HS-27A (cell line): ENCODE results near the gene PSENEN.

Experiments
- DNase-seq: peaks from one replicate; pipeline ENCODE4 v3.0.0-alpha.2; 2012; ENCODE audit warnings: low read depth, missing footprints

The PSENEN gene

GRCh38 chr19:35733180-35734125, 12.0 kb upstream of the PSENEN start:
- no peak for DNase-seq

- DNase-seq: no peak
Measured at GRCh38 chr19:35734273-35734672, 11.2 kb upstream of the PSENEN start.

GRCh38 chr19:35734889-35735288, 10.6 kb upstream of the PSENEN start:
- DNase-seq: no peak

- DNase-seq: no peak
Measured at GRCh38 chr19:35736913-35737886, 8.3 kb upstream of the PSENEN start.

GRCh38 chr19:35738021-35738886, 7.2 kb upstream of the PSENEN start:
- DNase-seq: no peak

GRCh38 chr19:35738887-35739229, 6.6 kb upstream of the PSENEN start:
- no peak for DNase-seq

- no peak for DNase-seq
Measured at GRCh38 chr19:35739275-35740107, 6.0 kb upstream of the PSENEN start.

GRCh38 chr19:35740108-35740422, 5.4 kb upstream of the PSENEN start:
- DNase-seq: no peak

GRCh38 chr19:35740423-35741202, 4.8 kb upstream of the PSENEN start:
- peak; percentile 89 for DNase-seq

- DNase-seq: no peak
Measured at GRCh38 chr19:35741203-35741515, 4.3 kb upstream of the PSENEN start.

GRCh38 chr19:35742121-35742724, 3.2 kb upstream of the PSENEN start, which contains the start of gene IGFLR1:
Gene IGFLR1 (minus strand): TSS chr19:35742452. CDS start chr19:35741180, 1,272 bp downstream.
- no peak for DNase-seq

- DNase-seq: no peak
Measured at GRCh38 chr19:35743640-35744429, 1.6 kb upstream of the PSENEN start.

- peak; percentile 99 for DNase-seq
Measured at GRCh38 chr19:35744430-35745327, 772 bp upstream of the PSENEN start.

GRCh38 chr19:35746087-35746462, 624 bp downstream of the PSENEN start:
- DNase-seq: no peak

GRCh38 chr19:35746531-35746930, 1.1 kb downstream of the PSENEN start:
- no peak for DNase-seq

- DNase-seq: peak; percentile 100
Measured at GRCh38 chr19:35748106-35749020, 2.9 kb downstream of the PSENEN start, which contains the start of gene LIN37. Gene LIN37 (plus strand): TSS chr19:35748576. CDS start chr19:35748725, 149 bp downstream.

GRCh38 chr19:35750167-35750566, 4.7 kb downstream of the PSENEN start:
- DNase-seq: no peak
